ENCODE measurements around the gene CLDN1. TPM values are rescaled to one million over a fixed set of nuclear protein-coding genes. Genes with fewer than 3 reads are reported as not detected.

Gene CLDN1
- total and polyA plus RNA-seq, 2 of the 8 experiments (the other 6 are each of a cell fraction or from before 2014, with no cell fraction given), result 3.1 to 6.1 TPM

GRCh38 chr3:190306026-190306425, 16.2 kb downstream of the CLDN1 start:
- no peak overlapping the region for H2BK120ac ChIP-seq (replicated peaks; ENCODE audit: low read depth, low read length)
- no peaks in the 10 kb centered on the region for H3K79me1 ChIP-seq (ENCODE audit: low read depth, low read length)
- H3K27ac ChIP-seq (ENCODE audit: low read depth, low read length), result no peak overlapping the region
- TF ChIP-seq SAP30 (IDR thresholded peaks at IDR 0.05; ENCODE audit: insufficient read depth, insufficient replicate concordance, low read length) (no peak), FOSL1 (IDR thresholded peaks at IDR 0.05; ENCODE audit: insufficient read depth, low read depth, low read length) (no peak), CBX8 (IDR thresholded peaks at IDR 0.05; ENCODE audit: borderline replicate concordance, low read depth, low read length) (no peak), CTCF (IDR thresholded peaks at IDR 0.05; ENCODE audit: control extremely low read depth in 1 of 3, insufficient read depth in 1 of 3, low read depth in 1 of 3, low read length in 3 of 3) (no peak), SP2 (IDR thresholded peaks at IDR 0.05; ENCODE audit: low read length) (no peak), SP4 (IDR thresholded peaks at IDR 0.05; ENCODE audit: low read length) (no peak), TEAD4 (IDR thresholded peaks at IDR 0.05; ENCODE audit: low read depth, low read length) (no peak), ZNF274 (IDR thresholded peaks at IDR 0.05; ENCODE audit: borderline replicate concordance, extremely low read depth, low read length) (no peak), TCF12 (IDR thresholded peaks at IDR 0.05; ENCODE audit: low read depth, low read length) (no peak), CHD2 (IDR thresholded peaks at IDR 0.05; ENCODE audit: low read length) (no peak), SIN3A (conservative IDR thresholded peaks at IDR 0.05 in 1 of 2, IDR thresholded peaks at IDR 0.05 in 1 of 2; ENCODE audit: low read depth in 1 of 2, low read length in 2 of 2) (no peak), RXRA (IDR thresholded peaks at IDR 0.05; ENCODE audit: insufficient read depth, low read depth, low read length) (no peak)

More at GRCh38 chr3:190306026-190306425, 16.2 kb downstream of the CLDN1 start:
- Histone ChIP-seq H3K9me3 (ENCODE audit: insufficient read depth in 2 of 2, low read depth in 1 of 2, low read length in 1 of 2) (no peaks in the 10 kb centered on the region), H2AFZ (ENCODE audit: low read length) (no peak overlapping the region), H3K23me2 (ENCODE audit: low read depth, low read length) (no peaks in the 10 kb centered on the region; the same call in 1 of the 2 replicates), H4K91ac (replicated peaks; ENCODE audit: insufficient read length, low read length) (no peak overlapping the region), H3K56ac (replicated peaks; ENCODE audit: insufficient read length, low read depth, low read length) (no peak overlapping the region), H3K14ac (ENCODE audit: insufficient read length) (no peak overlapping the region), H2BK15ac (ENCODE audit: low read length) (no peak overlapping the region), H3K36me3 (ENCODE audit: control insufficient read depth in 2 of 4, insufficient read depth in 4 of 4, low read length in 3 of 4) (no peaks in the 10 kb centered on the region), H3K4me2 (ENCODE audit: insufficient read depth in 1 of 2, low read depth in 2 of 2, low read length in 2 of 2) (no peak overlapping the region), H3K4ac (replicated peaks; ENCODE audit: insufficient read length, low read depth, low read length) (no peak overlapping the region), H3K18ac (ENCODE audit: extremely low read depth, low read length) (no peak overlapping the region), H2BK20ac (ENCODE audit: low read length) (no peak overlapping the region), H3K27me3 (replicated peaks in 1 of 4; ENCODE audit: control insufficient read depth in 3 of 4, extremely low read depth in 1 of 4, insufficient read depth in 3 of 4, low read length in 3 of 4) (no peaks in the 10 kb centered on the region), H2AK5ac (ENCODE audit: low read depth, low read length) (no peak overlapping the region), H3K4me3 (ENCODE audit: extremely low read depth in 1 of 4, insufficient read depth in 2 of 4, low read depth in 3 of 4, low read length in 4 of 4) (no peak overlapping the region), H3K23ac (ENCODE audit: insufficient read length) (no peak overlapping the region), H3K79me2 (ENCODE audit: control insufficient read depth in 1 of 2, insufficient read depth in 2 of 2, low read length in 2 of 2) (no peaks in the 10 kb centered on the region), H4K5ac (ENCODE audit: insufficient read length, low read depth, low read length) (no peak overlapping the region), H2BK12ac (ENCODE audit: low read depth, low read length) (no peak overlapping the region), H3K4me1 (replicated peaks in 1 of 4; ENCODE audit: control insufficient read depth in 3 of 4, insufficient read depth in 4 of 4, low read length in 3 of 4) (no peaks in the 10 kb centered on the region), H4K8ac (ENCODE audit: extremely low read depth, insufficient read depth, low read length) (no peak overlapping the region), H2BK5ac (ENCODE audit: low read depth, low read length) (no peak overlapping the region), H3K9ac (replicated peaks in 1 of 4; ENCODE audit: extremely low read depth in 1 of 4, low read depth in 3 of 4, low read length in 3 of 4) (no peak overlapping the region), H4K20me1 (replicated peaks in 1 of 2; ENCODE audit: control insufficient read depth in 1 of 2, insufficient read depth in 2 of 2, low read length in 2 of 2) (no peaks in the 10 kb centered on the region)
- POLR2A ChIA-PET (ENCODE audit: partially characterized antibody), result interaction anchor here (1.0 kb wide), 1 partner anchor 16 kb away, joined by 3 read pairs; the partner anchor contains the start of gene CLDN1
- WGBS, 2 experiments (ENCODE audit: extremely low coverage in 1 of 2, insufficient coverage in 1 of 2, insufficient read length in 1 of 2, insufficient replicate concordance in 2 of 2, low coverage in 1 of 2, low lambda C conversion rate in 2 of 2, missing lambda C conversion rate in 1 of 2), result 58% methylated on average over 3 of the region's 3 CpGs; no CpG with 5 or more reads in 1 of the 2 experiments
- FAIRE-seq (no peak), DNase-seq (ENCODE audit: low read depth in 1 of 2, low spot score in 2 of 2) (no peak)
- CTCF ChIA-PET (ENCODE audit: partially characterized antibody), result interaction anchor here (0.8 to 1.7 kb wide), 3 partner anchors 12 to 347 kb away, joined by 3 to 10 read pairs (median 5); partner anchors contain the start of gene CLDN1

Measured in H1 (cell line).